NT2/D1 (cell line): ENCODE data around the gene TMEM11.
A peak's percentile ranks its signal among the peaks of the same experiment; 100 is the strongest.

Experiments used
- DNase-seq: peaks from one replicate; pipeline ENCODE4 v3.0.0-alpha.2; 2011; ENCODE audit warnings: low read depth, low spot score
- H3K27me3 ChIP-seq: 2 replicates; pipeline ENCODE4 v1.6.0; 2011; ENCODE audit warnings: mild to moderate bottlenecking; ENCODE audit not compliant: insufficient read length, insufficient read depth
- H3K36me3 ChIP-seq: 2 replicates; pipeline ENCODE4 v1.6.1; 2011; ENCODE audit warnings: mild to moderate bottlenecking, low read length, mixed read lengths; ENCODE audit not compliant: insufficient read depth, insufficient read length
- H3K4me1 ChIP-seq: 2 replicates; pipeline ENCODE4 v1.5.1; 2011; ENCODE audit not compliant: insufficient read depth, insufficient read length
- H3K4me3 ChIP-seq: 2 replicates; pipeline ENCODE4 v1.5.1; 2011; ENCODE audit warnings: low read depth; ENCODE audit not compliant: insufficient read length
- H3K9ac ChIP-seq: 2 replicates; pipeline ENCODE4 v1.6.0; 2011; ENCODE audit warnings: low read depth; ENCODE audit not compliant: insufficient read length
- H3K9me3 ChIP-seq: 2 replicates; pipeline ENCODE4 v1.5.1; 2011; ENCODE audit warnings: mild to moderate bottlenecking, low read length; ENCODE audit not compliant: insufficient read depth
- SUZ12 ChIP-seq: IDR thresholded peaks from 2 replicates; pipeline ENCODE4 v1.6.1; 2011; ENCODE audit not compliant: insufficient read length, insufficient read depth; ENCODE audit errors: extremely low read depth
- YY1 ChIP-seq: IDR thresholded peaks from 2 replicates; pipeline ENCODE4 v1.6.1; 2011; ENCODE audit not compliant: insufficient read length, insufficient read depth
- ZNF274 ChIP-seq: IDR thresholded peaks from 2 replicates; pipeline ENCODE4 v1.6.1; 2011; ENCODE audit warnings: mild to moderate bottlenecking, low read depth, low read length

Gene TMEM11

DNA sequence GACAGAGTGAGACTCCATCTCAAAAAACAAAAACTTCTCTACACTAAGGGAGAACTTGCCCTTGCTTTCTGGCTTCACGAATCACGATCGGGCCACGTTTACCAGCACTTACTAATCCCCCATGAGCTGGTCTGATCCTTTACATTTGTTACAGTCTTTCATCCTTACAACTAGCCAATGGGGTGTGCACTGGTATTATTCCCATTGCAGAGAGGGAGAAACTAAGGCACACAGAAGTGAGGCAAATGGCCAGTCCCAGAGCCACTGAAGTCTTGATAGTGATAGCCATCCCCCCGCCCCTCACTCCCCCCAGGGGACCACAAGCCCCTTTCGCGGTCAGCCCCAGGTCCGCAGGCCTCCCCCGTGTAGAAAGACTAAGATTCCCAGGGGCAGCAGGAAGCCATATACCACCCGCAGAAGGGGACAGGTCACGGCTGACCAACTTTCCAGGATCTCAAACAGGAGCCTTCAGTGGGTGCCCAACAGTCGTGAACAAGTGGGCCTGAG, 38.4 kb upstream of the TMEM11 start:
- Histone ChIP-seq H3K27me3 (peaks cover 13% of the 10 kb centered on the region), H3K4me1 (no peaks in the 10 kb centered on the region), H3K9me3 (no peaks in the 10 kb centered on the region), H3K9ac (peak overlapping the region; percentile 76), H3K4me3 (peak overlapping the region; percentile 56), H3K36me3 (no peaks in the 10 kb centered on the region)
- TF ChIP-seq SUZ12 = no peak
- no peak for TF ChIP-seq YY1
- TF ChIP-seq ZNF274 = no peak
- no peak for DNase-seq

DNA sequence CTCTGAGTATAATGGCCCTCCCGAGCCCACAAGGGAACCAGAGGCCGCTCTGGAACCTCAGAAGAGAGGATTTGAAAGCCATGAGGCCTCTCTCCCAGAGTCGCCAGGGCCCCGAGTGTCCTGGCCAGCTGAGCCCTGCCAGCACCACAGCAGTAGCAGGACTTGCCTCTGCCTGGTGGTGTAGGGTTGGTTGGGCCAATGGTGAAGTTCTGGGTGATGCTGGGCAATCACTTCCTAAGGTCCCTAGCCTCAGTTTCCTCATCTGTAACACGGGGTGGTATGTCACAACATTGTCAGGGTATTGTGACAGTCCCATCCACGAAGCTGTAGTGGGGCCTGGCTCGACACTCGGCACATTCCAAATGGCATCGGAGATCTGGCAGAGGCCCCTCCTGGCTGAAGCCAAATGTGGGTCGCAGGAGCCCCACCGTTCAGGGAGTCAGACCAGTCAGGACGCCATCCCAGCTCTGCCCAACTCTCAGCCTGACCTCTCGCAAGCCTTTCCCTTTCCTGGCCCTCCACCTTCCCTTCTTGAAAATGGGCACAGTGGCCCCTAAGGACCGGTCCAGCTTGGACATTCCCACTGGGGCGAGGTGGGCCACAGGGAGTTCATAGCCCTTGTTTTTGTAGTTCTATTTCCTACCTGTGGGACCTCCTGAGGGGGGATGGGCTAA, 37.5 kb upstream of the TMEM11 start:
- Histone ChIP-seq H3K4me3 (no peak overlapping the region), H3K27me3 (peaks cover 13% of the 10 kb centered on the region), H3K36me3 (no peaks in the 10 kb centered on the region), H3K4me1 (no peaks in the 10 kb centered on the region), H3K9me3 (no peaks in the 10 kb centered on the region), H3K9ac (no peak overlapping the region)
- no peak for DNase-seq
- no peak for TF ChIP-seq YY1
- TF ChIP-seq SUZ12 = no peak
- no peak for TF ChIP-seq ZNF274

DNA sequence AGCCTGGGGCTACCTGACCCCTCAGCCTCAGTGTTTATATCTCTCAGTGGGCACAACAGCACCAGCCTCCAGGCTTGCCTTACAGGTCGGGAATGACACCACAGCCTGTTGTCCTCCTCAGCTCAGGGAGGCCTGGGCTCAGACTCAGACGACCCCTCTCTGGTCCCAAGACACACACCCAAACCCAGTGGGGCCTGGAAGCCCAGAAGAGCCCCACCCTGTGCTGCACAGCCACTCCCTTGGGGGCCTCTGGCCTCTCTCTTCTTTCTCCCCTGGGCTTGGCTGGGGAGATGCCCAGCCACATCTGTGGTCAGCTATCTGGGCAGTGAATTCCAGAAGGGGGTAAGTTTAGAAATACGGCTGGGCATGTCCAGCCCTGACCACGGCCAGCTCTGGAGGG, 36.9 kb upstream of the TMEM11 start:
- no peak for DNase-seq
- Histone ChIP-seq H3K27me3 (peaks cover 13% of the 10 kb centered on the region), H3K4me3 (no peak overlapping the region), H3K9ac (no peak overlapping the region), H3K9me3 (no peaks in the 10 kb centered on the region), H3K36me3 (no peaks in the 10 kb centered on the region), H3K4me1 (no peaks in the 10 kb centered on the region)
- TF ChIP-seq YY1 (no peak), SUZ12 (no peak), ZNF274 (no peak)

DNA sequence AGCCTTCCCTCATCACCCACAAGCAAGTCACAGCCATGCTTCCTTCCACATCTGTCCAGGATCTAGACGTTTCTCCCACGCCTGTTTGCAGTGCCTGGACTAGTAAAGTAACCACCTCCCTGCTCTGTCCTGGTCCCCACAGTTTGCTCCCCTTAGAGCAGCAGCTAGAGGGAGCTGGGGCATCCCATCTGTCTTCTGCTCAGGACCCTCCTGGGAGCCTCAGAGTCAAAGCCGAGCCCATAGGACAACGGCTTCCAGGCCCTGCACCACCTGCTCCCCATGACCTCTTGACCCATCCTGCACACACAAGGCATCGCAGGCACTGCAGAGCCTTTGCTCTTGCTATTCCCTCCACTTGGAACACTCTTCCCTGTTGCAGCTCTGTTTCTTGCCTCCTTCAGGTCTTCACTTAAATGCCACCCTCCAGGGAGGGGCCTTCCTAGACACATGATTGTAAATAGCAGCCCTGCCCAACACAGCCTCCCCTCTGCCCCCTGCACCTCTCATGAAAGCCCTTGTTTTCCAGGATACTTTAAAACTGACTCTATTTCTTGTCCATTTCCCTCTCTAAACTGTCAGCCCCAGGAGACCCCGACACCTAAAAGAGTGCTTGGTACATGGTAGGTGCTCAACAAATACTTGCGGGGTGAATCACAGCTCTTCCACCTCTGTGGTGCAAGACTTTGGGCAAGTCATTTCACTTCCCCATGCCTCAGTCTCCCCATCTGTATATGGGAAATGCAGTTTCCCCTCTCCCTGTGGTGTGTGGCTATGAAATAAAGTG, 36.2 kb upstream of the TMEM11 start:
- H3K36me3 ChIP-seq = no peaks in the 10 kb centered on the region
- no peaks in the 10 kb centered on the region for H3K4me1 ChIP-seq
- TF ChIP-seq SUZ12 (no peak), YY1 (no peak), ZNF274 (no peak)
- peaks cover 13% of the 10 kb centered on the region for H3K27me3 ChIP-seq
- no peak overlapping the region for H3K9ac ChIP-seq
- H3K4me3 ChIP-seq = no peak overlapping the region
- DNase-seq = no peak
- no peaks in the 10 kb centered on the region for H3K9me3 ChIP-seq

DNA sequence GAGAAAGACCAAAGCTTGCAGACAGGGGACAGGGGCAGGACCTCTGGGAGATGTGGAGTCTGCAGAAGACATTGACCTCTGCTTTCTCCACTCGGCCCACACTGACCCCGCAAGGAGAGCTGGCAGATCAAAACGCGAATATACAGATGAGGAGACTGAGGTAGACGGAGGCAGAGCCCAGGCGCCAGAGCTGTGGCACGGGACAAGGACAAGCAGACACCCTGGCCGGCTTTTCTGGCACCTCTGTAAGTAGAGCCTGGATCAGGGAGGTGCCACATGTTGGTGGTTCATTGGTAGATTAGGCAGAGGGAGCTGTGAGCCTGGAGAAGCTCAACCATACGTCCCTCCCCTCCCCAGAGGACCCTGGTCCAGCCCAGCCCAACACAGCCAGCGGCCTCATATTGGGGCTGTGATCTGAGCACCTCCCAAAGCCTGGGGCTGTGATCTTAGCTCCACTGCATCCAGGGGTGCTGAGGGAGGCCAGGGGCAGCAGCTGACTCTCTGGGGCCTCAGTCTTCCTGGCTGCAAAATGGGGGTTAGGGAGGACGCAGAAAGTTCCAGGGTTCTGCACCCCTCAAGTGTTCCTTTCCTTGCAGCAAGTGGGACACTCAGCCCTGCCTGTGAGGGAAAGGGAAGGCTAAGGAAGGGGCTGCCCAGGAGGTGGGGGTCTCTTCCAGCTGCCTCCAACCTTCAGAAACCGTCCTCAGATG, 35.3 kb upstream of the TMEM11 start:
- DNase-seq = no peak
- H3K9me3 ChIP-seq = no peaks in the 10 kb centered on the region
- H3K4me1 ChIP-seq = no peaks in the 10 kb centered on the region
- no peak overlapping the region for H3K9ac ChIP-seq
- H3K27me3 ChIP-seq = peaks cover 13% of the 10 kb centered on the region
- no peaks in the 10 kb centered on the region for H3K36me3 ChIP-seq
- TF ChIP-seq YY1 = no peak
- TF ChIP-seq ZNF274 = no peak
- no peak for TF ChIP-seq SUZ12
- no peak overlapping the region for H3K4me3 ChIP-seq

DNA sequence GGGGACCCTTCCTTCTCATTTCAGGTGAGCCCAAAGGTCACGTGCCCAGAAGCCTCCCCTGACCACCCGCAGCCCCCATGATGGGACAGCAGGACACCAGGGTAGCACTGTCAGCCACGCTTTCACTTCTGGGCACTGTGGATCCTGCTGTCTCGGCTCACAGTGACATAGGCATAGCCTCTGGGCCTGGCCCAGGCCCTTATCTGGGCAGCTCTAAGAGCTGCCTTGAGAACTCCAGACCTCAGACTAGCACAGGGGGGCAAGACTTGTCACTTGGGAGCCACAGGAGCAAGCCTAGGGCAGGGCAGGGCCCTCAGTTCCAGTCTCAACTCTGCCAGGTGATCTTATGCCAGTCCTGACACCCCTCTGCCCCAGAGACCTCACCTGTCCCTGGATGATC, 34.5 kb upstream of the TMEM11 start:
- no peak for TF ChIP-seq ZNF274
- no peak for TF ChIP-seq YY1
- no peak for TF ChIP-seq SUZ12
- H3K36me3 ChIP-seq = no peaks in the 10 kb centered on the region
- H3K4me3 ChIP-seq = no peak overlapping the region
- DNase-seq = no peak
- peaks cover 4% of the 10 kb centered on the region for H3K4me1 ChIP-seq
- no peaks in the 10 kb centered on the region for H3K9me3 ChIP-seq
- H3K27me3 ChIP-seq = peaks cover 7% of the 10 kb centered on the region
- no peak overlapping the region for H3K9ac ChIP-seq
